IMR-90 (cell line): ENCODE results near the gene NSD2.

Experiments
- POLR2A ChIP-seq: IDR thresholded peaks from 2 replicates; pipeline ENCODE4 v1.6.1; 2012; ENCODE audit warnings: mild to moderate bottlenecking, low read depth, low read length
- RAD21 ChIP-seq: IDR thresholded peaks from 2 replicates; pipeline ENCODE4 v1.6.1; 2012; ENCODE audit warnings: low read length, improper control_type of control experiment
- SMC3 ChIP-seq: fragments of 150-350 bp; IDR thresholded peaks from 2 replicates; pipeline ENCODE4 v1.6.1; 2016; ENCODE audit warnings: low read depth, mild to moderate bottlenecking, antibody characterized with exemption, low read length, moderate library complexity
- TF ChIP-seq, protein P1 (sequence below): conservative IDR thresholded peaks from 2 replicates; pipeline ENCODE4 v1.5.1; 2012; ENCODE audit warnings: mild to moderate bottlenecking, low read depth, low read length, improper control_type of control experiment

DNA sequence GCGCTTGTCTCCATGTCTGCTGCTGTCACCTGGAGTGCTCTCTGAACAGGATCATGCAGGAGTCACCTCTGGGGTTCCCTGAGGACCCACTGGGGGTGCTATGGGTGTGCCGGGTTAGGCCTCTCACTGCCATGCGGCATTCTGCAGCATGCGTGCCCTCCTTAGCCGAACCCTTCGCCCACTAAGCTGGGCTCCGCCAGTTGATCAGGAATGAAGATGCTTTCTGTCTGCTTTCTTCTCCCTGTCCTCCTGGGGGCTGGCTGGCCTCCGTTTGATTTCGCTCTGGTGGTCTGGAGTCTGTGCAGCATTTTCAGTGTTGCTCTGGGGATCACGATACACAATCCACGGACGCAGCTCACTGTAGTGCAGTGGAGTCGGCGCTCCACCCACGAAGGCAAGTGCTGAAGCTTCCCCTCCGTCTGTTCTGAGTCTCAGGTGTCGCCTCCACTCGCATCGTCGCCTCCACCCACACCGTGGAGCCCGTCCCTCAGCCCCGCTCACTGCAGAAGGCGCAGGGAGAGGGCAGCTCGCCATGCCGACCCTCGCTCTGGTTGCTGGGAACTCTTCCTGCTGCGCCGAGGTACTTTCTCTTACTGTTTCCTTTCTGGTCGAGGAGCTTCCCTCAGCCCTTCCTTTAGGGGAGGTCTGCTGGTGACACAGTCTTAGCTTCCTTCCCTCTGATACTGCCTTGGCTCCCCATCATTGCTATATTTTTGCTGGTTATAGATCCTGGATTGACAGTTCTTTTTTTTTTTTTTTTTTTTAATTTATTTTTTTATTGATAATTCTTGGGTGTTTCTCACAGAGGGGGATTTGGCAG is 44.5 kb upstream of the NSD2 start:
- no peak for TF ChIP-seq POLR2A
- TF ChIP-seq, protein P1, sequence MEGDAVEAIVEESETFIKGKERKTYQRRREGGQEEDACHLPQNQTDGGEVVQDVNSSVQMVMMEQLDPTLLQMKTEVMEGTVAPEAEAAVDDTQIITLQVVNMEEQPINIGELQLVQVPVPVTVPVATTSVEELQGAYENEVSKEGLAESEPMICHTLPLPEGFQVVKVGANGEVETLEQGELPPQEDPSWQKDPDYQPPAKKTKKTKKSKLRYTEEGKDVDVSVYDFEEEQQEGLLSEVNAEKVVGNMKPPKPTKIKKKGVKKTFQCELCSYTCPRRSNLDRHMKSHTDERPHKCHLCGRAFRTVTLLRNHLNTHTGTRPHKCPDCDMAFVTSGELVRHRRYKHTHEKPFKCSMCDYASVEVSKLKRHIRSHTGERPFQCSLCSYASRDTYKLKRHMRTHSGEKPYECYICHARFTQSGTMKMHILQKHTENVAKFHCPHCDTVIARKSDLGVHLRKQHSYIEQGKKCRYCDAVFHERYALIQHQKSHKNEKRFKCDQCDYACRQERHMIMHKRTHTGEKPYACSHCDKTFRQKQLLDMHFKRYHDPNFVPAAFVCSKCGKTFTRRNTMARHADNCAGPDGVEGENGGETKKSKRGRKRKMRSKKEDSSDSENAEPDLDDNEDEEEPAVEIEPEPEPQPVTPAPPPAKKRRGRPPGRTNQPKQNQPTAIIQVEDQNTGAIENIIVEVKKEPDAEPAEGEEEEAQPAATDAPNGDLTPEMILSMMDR: no peak
- no peak for TF ChIP-seq SMC3
- TF ChIP-seq RAD21: no peak
